Heart left ventricle (tissue), 13 donors: Measurements from ENCODE around the gene KRI1.

Experiments used
- CTCF ChIP-seq, 12 donors: fragments of 200-600 bp; sonication (generic) in 4 of 12; IDR thresholded peaks; one replicate each; pipeline versions ENCODE4 v1.5.0 to v1.8.0; 2018 to 2022; ENCODE audit warnings: antibody characterized with exemption in 12 of 12, mild to moderate bottlenecking in 5 of 12
- POLR2A ChIP-seq, 2 donors: fragments of 450-650 bp; IDR thresholded peaks; one replicate each; pipeline ENCODE4 v1.6.1; 2017; ENCODE audit warnings: antibody characterized with exemption in 2 of 2, mild to moderate bottlenecking in 2 of 2, moderate library complexity in 2 of 2
- donor health status: ischemic (EF 13 %, LVEDD 7.1; RV severe dilation, severe dysfunction).
- donor health status: DM: no; HTN: yes; CAD: no.
- donor health status: DM: no; HTN: no; CAD: no.
- donor health status: ischemic (EF 25% LVEDD 6.9; RV normal size, moderate dysfunction).
- donor health status: ischemic (EF 25% LVEDD 5.7; RV mildly dilated, moderate dysfunction).
- donor health status: ischemic (EF 35%, LVEDD 5.7; RV mildly dilated, moderate dysfunction).
- donor health status: nonischemic (EF 11% LVEDD 7.7; RV severe dilation, severe dysfunction).
- donor health status: DM: yes; HTN: yes; CAD: no.
- donor health status: PGD.
- donor health status: ischemic (EF 29% LVEDD 5.4; RV normal size, mild dysfunction).
- donor health status: nonischemic (EF 23%, LVEDD 6.1; RV moderate dilation, normal function).

GRCh38 chr19:10604460-10604980, 38.7 kb upstream of the KRI1 start:
- TF ChIP-seq CTCF (IDR thresholded peaks at IDR 0.05), result no peak
- no peak for TF ChIP-seq POLR2A (IDR thresholded peaks at IDR 0.05)
